Measurements from ENCODE around the gene SPAG17.
A peak's percentile ranks its signal among the peaks of the same experiment; 100 is the strongest.

The SPAG17 gene

GRCh38 chr1:118082984-118083383, 102.0 kb downstream of the SPAG17 start:
- TF ChIP-seq CTCF (conservative IDR thresholded peaks at IDR 0.05): no peak
- H3K27ac ChIP-seq: no peak overlapping the region

GRCh38 chr1:118081387-118081786, 103.6 kb downstream of the SPAG17 start:
- TF ChIP-seq CTCF (conservative IDR thresholded peaks at IDR 0.05): no peak
- 0 out of 2 replicates have a peak overlapping the region, but pooled peaks have one; percentile 1 for H3K27ac ChIP-seq

- TF ChIP-seq CTCF (conservative IDR thresholded peaks at IDR 0.05): peak; percentile 79
- H3K27ac ChIP-seq: peak overlapping the region; percentile 18; the same call in 1 of the 2 replicates
Observed at GRCh38 chr1:118077331-118078045, 107.5 kb downstream of the SPAG17 start.

GRCh38 chr1:118075116-118075515, 109.9 kb downstream of the SPAG17 start:
- TF ChIP-seq CTCF (conservative IDR thresholded peaks at IDR 0.05): no peak

GRCh38 chr1:118073648-118074435, 111.2 kb downstream of the SPAG17 start:
- TF ChIP-seq CTCF (conservative IDR thresholded peaks at IDR 0.05): no peak
- peak overlapping the region; percentile 3; the same call in 1 of the 2 replicates for H3K27ac ChIP-seq

More at GRCh38 chr1:118075116-118075515, 109.9 kb downstream of the SPAG17 start:
- no peak overlapping the region for H3K27ac ChIP-seq

GRCh38 chr1:118049981-118050380, 135.0 kb downstream of the SPAG17 start:
- no peak overlapping the region for H3K27ac ChIP-seq
- no peak for TF ChIP-seq CTCF (conservative IDR thresholded peaks at IDR 0.05)

GRCh38 chr1:118047650-118048224, 137.3 kb downstream of the SPAG17 start:
- H3K27ac ChIP-seq: no peak overlapping the region
- no peak for TF ChIP-seq CTCF (conservative IDR thresholded peaks at IDR 0.05)

Data from VCaP (cell line).